ENCODE data around the gene SLC4A8. TPM values are rescaled to one million over a fixed set of nuclear protein-coding genes. Genes with fewer than 3 reads are reported as not detected.

Gene SLC4A8
- polyA plus RNA-seq, 2 of the 4 experiments (the other 2 are of a cell fraction): 1.1 to 2.3 TPM

- H3K9me3 ChIP-seq: no peaks in the 10 kb centered on the region
- no peak overlapping the region for H3K4me3 ChIP-seq
- no peak overlapping the region for H3K27ac ChIP-seq
- DNase-seq (ENCODE audit: low read depth in 1 of 2, low spot score in 1 of 2) (no peak), FAIRE-seq (no peak), ATAC-seq (no peak)
- CTCF ChIA-PET: interaction anchor here (1.3 to 2.5 kb wide), 4 partner anchors 19 to 130 kb away, joined by 3 to 19 read pairs (median 4); no protein-coding TSS in a partner anchor
- WGBS (ENCODE audit: missing lambda C conversion rate): 0% methylated on average over 1 of the region's 1 CpG
- H3K4me1 ChIP-seq: no peaks in the 10 kb centered on the region
- no peak for TF ChIP-seq ZSCAN20 (CRISPR knock-in tag; IDR thresholded peaks at IDR 0.05)
- no peak for TF ChIP-seq REST (IDR thresholded peaks at IDR 0.05)
- no peak for TF ChIP-seq CHD4 (IDR thresholded peaks at IDR 0.05; ENCODE audit: borderline replicate concordance)
- no peak for TF ChIP-seq ZC3H11A (IDR thresholded peaks at IDR 0.05)
- no peak for TF ChIP-seq POLR2A (IDR thresholded peaks at IDR 0.05; ENCODE audit: low read length)
- TF ChIP-seq RAD21 (conservative IDR thresholded peaks at IDR 0.05 in 1 of 2, IDR thresholded peaks at IDR 0.05 in 1 of 2): no peak
- TF ChIP-seq ESRRA (IDR thresholded peaks at IDR 0.05; ENCODE audit: borderline replicate concordance, low read length): no peak
- no peak for TF ChIP-seq HOXB13 (CRISPR knock-in tag; IDR thresholded peaks at IDR 0.05; ENCODE audit: low read depth)
- no peak for TF ChIP-seq MAZ (IDR thresholded peaks at IDR 0.05; ENCODE audit: borderline replicate concordance, low read depth, low read length)
- no peak for TF ChIP-seq BHLHE40 (IDR thresholded peaks at IDR 0.05; ENCODE audit: low read depth, low read length)
- no peak for TF ChIP-seq RCOR1 (IDR thresholded peaks at IDR 0.05; ENCODE audit: low read depth, low read length)
- TF ChIP-seq MAFK (IDR thresholded peaks at IDR 0.05; ENCODE audit: partially characterized antibody): no peak
- no peak for TF ChIP-seq ZNF302 (CRISPR knock-in tag; IDR thresholded peaks at IDR 0.05)
- TF ChIP-seq KDM5A (IDR thresholded peaks at IDR 0.05): no peak
- TF ChIP-seq CBX8 (IDR thresholded peaks at IDR 0.05): no peak
- no peak for TF ChIP-seq POLR2AphosphoS2 (conservative IDR thresholded peaks at IDR 0.05; ENCODE audit: low read length)
- TF ChIP-seq NR3C1 (IDR thresholded peaks at IDR 0.05): no peak
- POLR2A ChIA-PET: no interaction called here
- H3K4me2 ChIP-seq: no peak overlapping the region
Observed at GRCh38 chr12:51401900-51402299, 22.7 kb upstream of the SLC4A8 start.

- TF ChIP-seq KDM1A (IDR thresholded peaks at IDR 0.05; ENCODE audit: low read depth): no peak
- CTCF ChIA-PET: interaction anchor here (1.3 to 2.5 kb wide), 4 partner anchors 17 to 418 kb away, joined by 3 to 19 read pairs (median 5); no protein-coding TSS in a partner anchor
- H3K4me1 ChIP-seq: no peaks in the 10 kb centered on the region
- WGBS (ENCODE audit: missing lambda C conversion rate): 90% methylated on average over 6 of the region's 6 CpGs
- POLR2A ChIA-PET: no interaction called here
- no peak for FAIRE-seq
- H3K27ac ChIP-seq: no peak overlapping the region
- no peak overlapping the region for H3K4me3 ChIP-seq
- no peak overlapping the region for H3K4me2 ChIP-seq
- no peak for DNase-seq (ENCODE audit: low read depth in 1 of 2, low spot score in 1 of 2)
- no peak for ATAC-seq
- H3K9me3 ChIP-seq: no peaks in the 10 kb centered on the region
Observed at GRCh38 chr12:51403159-51403558, 21.5 kb upstream of the SLC4A8 start.

- DNase-seq (ENCODE audit: low read depth in 1 of 2, low spot score in 1 of 2): no peak
- Histone ChIP-seq H3K4me1 (no peaks in the 10 kb centered on the region), H3K4me3 (no peak overlapping the region), H3K4me2 (no peak overlapping the region), H3K9me3 (no peaks in the 10 kb centered on the region), H3K27ac (no peak overlapping the region)
- WGBS (ENCODE audit: missing lambda C conversion rate): 84% methylated on average over 4 of the region's 4 CpGs
- TF ChIP-seq MAX (IDR thresholded peaks at IDR 0.05): no peak
- TF ChIP-seq RFX5 (IDR thresholded peaks at IDR 0.05): no peak
- TF ChIP-seq PHF8 (IDR thresholded peaks at IDR 0.05; ENCODE audit: borderline replicate concordance, low read depth): no peak
- ChIA-PET CTCF (interaction anchor here (0.6 to 2.3 kb wide), 3 partner anchors 43 to 417 kb away, joined by 3 to 5 read pairs (median 5); no protein-coding TSS in a partner anchor), POLR2A (no interaction called here)
- ATAC-seq: no peak
- FAIRE-seq: no peak
Observed at GRCh38 chr12:51403681-51404136, 20.9 kb upstream of the SLC4A8 start.
